GM21381 (cell line): ENCODE results near the gene RAD50.

Experiments used
- ATAC-seq: cut with Tn5 transposase; IDR thresholded peaks from one replicate; pipeline ENCODE4 v1.9.1; 2021; ENCODE audit warnings: mild to moderate bottlenecking, moderate library complexity; ENCODE audit not compliant: unreplicated experiment

The RAD50 gene

GRCh38 chr5:132659598-132660493, 103.1 kb downstream of the RAD50 start:
- no peak for ATAC-seq

- ATAC-seq: no peak
Observed at GRCh38 chr5:132661231-132662003, 104.6 kb downstream of the RAD50 start.

- ATAC-seq: no peak
Observed at GRCh38 chr5:132662004-132662401, 105.2 kb downstream of the RAD50 start.

- peak; percentile 48 for ATAC-seq
Observed at GRCh38 chr5:132662925-132663770, 106.4 kb downstream of the RAD50 start.

- peak; percentile 41 for ATAC-seq
Observed at GRCh38 chr5:132663771-132664695, 107.3 kb downstream of the RAD50 start.

GRCh38 chr5:132664696-132665209, 108.0 kb downstream of the RAD50 start:
- ATAC-seq: no peak

GRCh38 chr5:132665574-132666080, 108.8 kb downstream of the RAD50 start:
- no peak for ATAC-seq

- no peak for ATAC-seq
Observed at GRCh38 chr5:132666310-132667123, 109.7 kb downstream of the RAD50 start.

- no peak for ATAC-seq
Observed at GRCh38 chr5:132667309-132667708, 110.5 kb downstream of the RAD50 start.

GRCh38 chr5:132667761-132668705, 111.3 kb downstream of the RAD50 start:
- no peak for ATAC-seq

- no peak for ATAC-seq
Observed at GRCh38 chr5:132668706-132669454, 112.1 kb downstream of the RAD50 start.

- no peak for ATAC-seq
Observed at GRCh38 chr5:132669455-132669820, 112.7 kb downstream of the RAD50 start.

GRCh38 chr5:132669966-132670882, 113.4 kb downstream of the RAD50 start:
- no peak for ATAC-seq

- no peak for ATAC-seq
Observed at GRCh38 chr5:132671000-132671399, 114.2 kb downstream of the RAD50 start.

- ATAC-seq: no peak
Observed at GRCh38 chr5:132673488-132673887, 116.7 kb downstream of the RAD50 start.
